Lung (tissue), 12 donors: Measurements from ENCODE around the gene PPP4R1. TPM values are rescaled to one million over a fixed set of nuclear protein-coding genes. Genes with fewer than 3 reads are reported as not detected.

Experiments
- ATAC-seq: fragments of 200-7000 bp; cut with Tn5 transposase; one replicate; pipeline ENCODE4 v1.9.1; 2020; ENCODE audit warnings: moderate number of reproducible peaks; ENCODE audit not compliant: insufficient read depth, low FRiP score
- DNase-seq, 3 donors: peaks; one replicate each; pipeline ENCODE4 v3.0.0-alpha.2; 2013 to 2017
- H3K27ac ChIP-seq, 2 donors: one replicate each; pipeline ENCODE4 v1.5.1; 2013; ENCODE audit warnings: mild to moderate bottlenecking in 2 of 2, moderate library complexity in 2 of 2, control low read depth in 1 of 2, inconsistent platforms in 1 of 2, low read depth in 1 of 2, low read length in 1 of 2
- H3K27me3 ChIP-seq, 3 donors: one replicate each; pipeline ENCODE4 v1.5.1; 2013; ENCODE audit warnings: low read length in 2 of 3; ENCODE audit not compliant: control insufficient read depth in 3 of 3, insufficient read depth in 3 of 3
- H3K36me3 ChIP-seq, 4 donors: one replicate each; pipeline ENCODE4 v1.5.1; 2013; ENCODE audit warnings: low read length in 4 of 4, mild to moderate bottlenecking in 1 of 4, moderate library complexity in 1 of 4; ENCODE audit not compliant: control insufficient read depth in 4 of 4, insufficient read depth in 4 of 4
- H3K4me1 ChIP-seq, 5 donors: one replicate each; pipeline ENCODE4 v1.5.1; 2013; ENCODE audit warnings: low read length in 5 of 5, mild to moderate bottlenecking in 2 of 5, moderate library complexity in 1 of 5; ENCODE audit not compliant: control insufficient read depth in 5 of 5, insufficient read depth in 5 of 5
- H3K4me3 ChIP-seq: one replicate; pipeline ENCODE4 v1.5.1; 2013; ENCODE audit warnings: mild to moderate bottlenecking, control low read depth, moderate library complexity
- H3K9ac ChIP-seq, 2 donors: one replicate each; pipeline ENCODE4 v1.5.1; 2013; ENCODE audit warnings: low read length in 2 of 2, control low read depth in 1 of 2; ENCODE audit not compliant: insufficient read depth in 1 of 2
- H3K9me3 ChIP-seq, 4 donors: one replicate each; pipeline ENCODE4 v1.5.1; 2013; ENCODE audit warnings: low read length in 3 of 4, mild to moderate bottlenecking in 1 of 4, moderate library complexity in 1 of 4; ENCODE audit not compliant: control insufficient read depth in 4 of 4, insufficient read depth in 3 of 4
- CTCF ChIP-seq: IDR thresholded peaks from 2 replicates; pipeline ENCODE4 v1.5.1; 2012; ENCODE audit warnings: mild to moderate bottlenecking; ENCODE audit errors: control extremely low read depth, extremely low read depth
- WGBS, 2 donors: extraction: QIAGEN DNeasy Blood & Tissue Kit; methylation state at CpG; one replicate each; pipeline ENCODE4 v1.1.7; 2013; 5-methylcytosine and 5-hydroxymethylcytosine counted together
- polyA plus RNA-seq, 2 donors: library from polyadenylated mRNA; stranded (reverse); fragments of 200-250 nt; gene quantifications; one replicate each; pipeline ENCODE4 v1.2.1, GENCODE V29; 2013
- total RNA-seq, 2 donors: library from RNA; depleted of rRNA in 1 of 2; stranded (reverse); fragments of >200 nt in 1 of 2; gene quantifications; one replicate each; pipeline ENCODE4 v1.2.1, GENCODE V29; 2014 to 2021
- donor health status: control.
- donor health status: control.
- donor health status: Bipolar disorder and iron deficiency.
- donor health status: healthy.
- donor health status: DM: yes; HTN: yes; CAD: no.

The PPP4R1 gene
- total and polyA plus RNA-seq, 4 donors = 34.4 to 190 (median 99.0) TPM

DNA sequence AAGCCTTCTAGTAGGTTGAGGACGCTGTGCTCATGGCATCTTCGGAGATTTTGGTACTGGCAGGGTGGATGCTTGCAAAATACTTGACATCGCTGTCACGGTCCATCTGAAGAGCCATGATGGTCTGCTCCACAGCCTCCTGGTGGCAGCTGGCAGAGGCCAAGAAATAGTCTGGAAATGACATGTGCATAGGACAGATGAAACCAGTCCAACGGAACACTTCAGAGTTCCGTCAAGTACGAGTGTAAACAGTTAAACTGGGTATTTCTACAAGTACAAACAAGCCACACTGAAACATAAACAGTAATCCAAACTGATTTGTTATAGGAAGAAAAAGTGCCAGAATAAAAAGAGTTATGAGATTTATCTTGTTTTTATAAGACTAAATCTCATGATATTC lies 66.6 kb downstream of the PPP4R1 start:
- Histone ChIP-seq H3K27me3 (no peaks in the 10 kb centered on the region), H3K4me3 (no peak overlapping the region), H3K9me3 (peaks cover 0 to 3% (median 0%) of the 10 kb centered on the region in 4 donors), H3K4me1 (peaks cover 0 to 3% (median 0%) of the 10 kb centered on the region in 5 donors), H3K9ac (no peak overlapping the region), H3K27ac (no peak overlapping the region), H3K36me3 (peaks cover 32 to 41% (median 39%) of the 10 kb centered on the region in 4 donors)
- DNase-seq = peak; percentile 47 to 58 (median 50)
- WGBS, 2 donors = 70 to 90% methylated on average over 7 of the region's 7 CpGs
- no peak for ATAC-seq
- TF ChIP-seq CTCF = no peak

DNA sequence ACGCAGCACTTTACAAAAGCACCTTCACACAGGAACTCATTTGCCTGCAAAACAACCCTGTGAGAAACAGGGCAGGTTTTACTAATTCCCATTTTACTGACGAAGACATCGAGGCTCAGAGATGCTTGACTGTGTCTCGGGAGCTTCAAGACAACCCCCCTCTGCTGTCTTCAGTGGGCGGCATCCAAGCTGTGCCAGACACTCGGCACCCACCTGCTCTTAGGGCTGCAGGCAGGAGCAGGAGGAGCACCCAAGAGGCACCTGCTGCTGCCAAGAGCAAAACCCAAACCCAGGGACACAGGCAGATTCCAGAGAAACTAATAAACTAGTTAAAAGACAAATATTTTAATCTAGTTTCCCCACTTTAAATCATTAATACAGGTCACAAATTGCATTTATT lies 67.9 kb downstream of the PPP4R1 start:
- Histone ChIP-seq H3K27me3 (no peaks in the 10 kb centered on the region), H3K9me3 (no peaks in the 10 kb centered on the region), H3K27ac (no peak overlapping the region), H3K4me3 (no peak overlapping the region), H3K4me1 (peaks cover 0 to 3% (median 0%) of the 10 kb centered on the region in 5 donors), H3K9ac (no peak overlapping the region), H3K36me3 (peaks cover 23 to 36% (median 32%) of the 10 kb centered on the region in 4 donors)
- no peak for TF ChIP-seq CTCF
- no peak for DNase-seq
- WGBS, 2 donors = 77 to 87% methylated on average over 6 of the region's 6 CpGs
- ATAC-seq = no peak

- no peak overlapping the region for H3K4me3 ChIP-seq
- TF ChIP-seq CTCF = no peak
- 84 to 85% methylated on average over 5 of the region's 5 CpGs for WGBS, 2 donors
- no peaks in the 10 kb centered on the region for H3K9me3 ChIP-seq
- ATAC-seq (no peak), DNase-seq (no peak)
- no peak overlapping the region for H3K27ac ChIP-seq
- H3K9ac ChIP-seq = no peak overlapping the region
- peaks cover 23 to 31% (median 29%) of the 10 kb centered on the region in 4 donors for H3K36me3 ChIP-seq
- no peaks in the 10 kb centered on the region for H3K27me3 ChIP-seq
- H3K4me1 ChIP-seq = peaks cover 0 to 3% (median 0%) of the 10 kb centered on the region in 5 donors
Observed at GRCh38 chr18:9545029-9545428, 69.3 kb downstream of the PPP4R1 start.

GRCh38 chr18:9542924-9543323 lies 71.4 kb downstream of the PPP4R1 start:
- Histone ChIP-seq H3K27ac (no peak overlapping the region), H3K9me3 (no peaks in the 10 kb centered on the region), H3K36me3 (peaks cover 16 to 19% (median 18%) of the 10 kb centered on the region in 4 donors), H3K9ac (no peak overlapping the region), H3K27me3 (no peaks in the 10 kb centered on the region), H3K4me3 (no peak overlapping the region), H3K4me1 (peaks cover 0 to 3% (median 0%) of the 10 kb centered on the region in 5 donors)
- whole genome bisulfite sequencing, 2 donors = 85 to 88% methylated on average over 4 of the region's 4 CpGs
- ATAC-seq = no peak
- no peak for DNase-seq
- no peak for TF ChIP-seq CTCF
